Neuronal stem cell (in vitro differentiated cells): ENCODE results near the gene FKBP15.

Experiments
- DNase-seq: peaks from one replicate; pipeline ENCODE4 v3.0.0-alpha.2; 2013; ENCODE audit warnings: low spot score
- H2AFZ ChIP-seq: one replicate; pipeline ENCODE4 v1.6.1; 2013; ENCODE audit warnings: mild to moderate bottlenecking, low read length, inconsistent platforms
- H2AK5ac ChIP-seq: 2 replicates; pipeline ENCODE4 v1.6.1; 2013; ENCODE audit warnings: low read depth, mild to moderate bottlenecking, inconsistent platforms, low read length, moderate library complexity, mixed read lengths
- H2BK120ac ChIP-seq: 2 replicates; pipeline ENCODE4 v1.6.1; 2013; ENCODE audit warnings: low read depth, mild to moderate bottlenecking, inconsistent platforms, low read length, moderate library complexity, mixed read lengths
- H2BK12ac ChIP-seq: one replicate; pipeline ENCODE4 v1.6.1; 2013; ENCODE audit warnings: low read length, inconsistent platforms
- H2BK15ac ChIP-seq: 2 replicates; pipeline ENCODE4 v1.6.1; 2013; ENCODE audit warnings: mild to moderate bottlenecking, low read length, inconsistent platforms, mixed read lengths
- H2BK5ac ChIP-seq: one replicate; pipeline ENCODE4 v1.6.1; 2013; ENCODE audit warnings: inconsistent platforms, mild to moderate bottlenecking, low read length, moderate library complexity
- H3K14ac ChIP-seq: one replicate; pipeline ENCODE4 v1.6.1; 2013; ENCODE audit warnings: low read length, inconsistent platforms
- H3K18ac ChIP-seq: 2 replicates; pipeline ENCODE4 v1.6.1; 2013; ENCODE audit warnings: low read length, inconsistent platforms
- H3K23ac ChIP-seq: 2 replicates; pipeline ENCODE4 v1.6.1; 2013; ENCODE audit warnings: low read depth, mild to moderate bottlenecking, mixed read lengths, low read length, inconsistent platforms; ENCODE audit not compliant: poor library complexity
- H3K27ac ChIP-seq: replicated peaks from 3 replicates; pipeline ENCODE4 v1.5.1; 2013; ENCODE audit warnings: low read length, inconsistent platforms
- H3K27me3 ChIP-seq, 3 experiments: 2 replicates each; pipeline ENCODE4 v1.6.1; 2013; ENCODE audit warnings: low read length in 3 of 3, mild to moderate bottlenecking in 2 of 3, inconsistent platforms in 1 of 3, low read depth in 1 of 3, mixed read lengths in 1 of 3, moderate library complexity in 1 of 3; ENCODE audit not compliant: control insufficient read depth in 3 of 3, insufficient read depth in 3 of 3
- H3K36me3 ChIP-seq, 2 donors: replicated peaks in 1 of 2; 2 replicates each; pipeline ENCODE4 v1.6.1; 2013; ENCODE audit warnings: low read length in 2 of 2; ENCODE audit not compliant: control insufficient read depth in 2 of 2, insufficient read depth in 2 of 2
- H3K4ac ChIP-seq: 2 replicates; pipeline ENCODE4 v1.6.1; 2013; ENCODE audit warnings: inconsistent platforms, mild to moderate bottlenecking, low read length, moderate library complexity
- H3K4me1 ChIP-seq, 2 donors: 1 replicate in 1 of 2; 2 replicates in 1 of 2; pipeline ENCODE4 v1.6.1; 2013; ENCODE audit warnings: low read length in 2 of 2, low read depth in 1 of 2; ENCODE audit not compliant: control insufficient read depth in 2 of 2, insufficient read depth in 1 of 2
- H3K4me2 ChIP-seq: one replicate; pipeline ENCODE4 v1.6.1; 2013; ENCODE audit warnings: mild to moderate bottlenecking, low read length, inconsistent platforms; ENCODE audit not compliant: insufficient read depth, poor library complexity, severe bottlenecking
- H3K4me3 ChIP-seq, 2 donors: 2 replicates each; pipeline ENCODE4 v1.5.1; 2013; ENCODE audit warnings: low read length in 2 of 2, mild to moderate bottlenecking in 2 of 2, inconsistent platforms in 1 of 2, moderate library complexity in 1 of 2
- H3K79me1 ChIP-seq: one replicate; pipeline ENCODE4 v1.6.1; 2013; ENCODE audit warnings: low read depth, mild to moderate bottlenecking, inconsistent platforms, low read length, moderate library complexity
- H3K9ac ChIP-seq: one replicate; pipeline ENCODE4 v1.6.1; 2013; ENCODE audit warnings: mild to moderate bottlenecking, low read depth, low read length, inconsistent platforms; ENCODE audit not compliant: poor library complexity
- H3K9me3 ChIP-seq, 2 donors: replicated peaks in 1 of 2; 2 replicates each; pipeline versions ENCODE3 to v1.6.1; 2013; ENCODE audit warnings: low read length in 2 of 2, mild to moderate bottlenecking in 2 of 2, inconsistent platforms in 1 of 2, low read depth in 1 of 2, mixed read lengths in 1 of 2, moderate library complexity in 1 of 2; ENCODE audit not compliant: control insufficient read depth in 2 of 2, insufficient read depth in 1 of 2
- H4K8ac ChIP-seq: one replicate; pipeline ENCODE4 v1.6.1; 2013; ENCODE audit warnings: low read depth, mild to moderate bottlenecking, inconsistent platforms, low read length, moderate library complexity
- H4K91ac ChIP-seq: one replicate; pipeline ENCODE4 v1.6.1; 2013; ENCODE audit warnings: low read length, low read depth, mild to moderate bottlenecking, inconsistent platforms; ENCODE audit not compliant: poor library complexity
- WGBS, 2 donors: extraction: QIAGEN DNeasy Blood & Tissue Kit; methylation state at CpG; one replicate each; pipeline ENCODE4 v1.1.7; 2013; ENCODE audit warnings: missing lambda C conversion rate in 2 of 2, mixed read lengths in 1 of 2; ENCODE audit not compliant: insufficient read length in 2 of 2, insufficient replicate concordance in 1 of 2; ENCODE audit errors: extremely low coverage in 2 of 2; 5-methylcytosine and 5-hydroxymethylcytosine counted together

Gene FKBP15

DNA sequence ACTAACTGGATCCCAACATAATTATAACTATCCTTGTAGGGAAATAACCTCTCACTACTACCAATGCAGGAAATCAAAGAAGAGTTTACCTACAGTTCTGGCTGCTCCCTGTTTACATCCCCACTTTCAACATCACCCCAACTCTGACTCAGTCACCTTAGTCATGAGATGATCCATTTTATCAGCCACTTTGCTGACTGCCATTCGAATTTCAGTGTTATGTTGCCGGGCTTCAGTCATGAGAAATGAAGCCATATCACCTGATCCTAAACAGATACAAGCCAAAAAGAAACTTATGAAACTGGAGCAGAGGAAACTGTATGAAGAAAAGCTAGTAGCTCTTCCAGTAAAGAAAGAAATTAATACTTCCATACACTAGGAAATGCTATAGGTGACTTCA is 36.5 kb downstream of the FKBP15 start:
- H2BK12ac ChIP-seq = no peak overlapping the region
- H3K4me3 ChIP-seq = no peak overlapping the region
- H2AFZ ChIP-seq = no peak overlapping the region
- H3K23ac ChIP-seq = no peak overlapping the region
- no peaks in the 10 kb centered on the region for H3K27me3 ChIP-seq
- no peak overlapping the region for H3K9ac ChIP-seq
- no peak overlapping the region for H3K27ac ChIP-seq
- no peak overlapping the region for H3K4me2 ChIP-seq
- no peak overlapping the region for H4K8ac ChIP-seq
- H2BK120ac ChIP-seq = no peak overlapping the region
- H3K4ac ChIP-seq = no peak overlapping the region
- no peak for DNase-seq
- no peak overlapping the region for H2BK5ac ChIP-seq
- no peak overlapping the region for H4K91ac ChIP-seq
- no peak overlapping the region for H2BK15ac ChIP-seq
- WGBS, 2 donors = no CpG with 5 or more reads among the region's 2 CpGs
- no peaks in the 10 kb centered on the region for H3K79me1 ChIP-seq
- no peaks in the 10 kb centered on the region for H3K4me1 ChIP-seq
- H3K18ac ChIP-seq = no peak overlapping the region
- H3K14ac ChIP-seq = no peak overlapping the region
- H2AK5ac ChIP-seq = no peak overlapping the region
- peaks cover 25 to 97% of the 10 kb centered on the region in 2 donors for H3K36me3 ChIP-seq
- no peaks in the 10 kb centered on the region for H3K9me3 ChIP-seq

DNA sequence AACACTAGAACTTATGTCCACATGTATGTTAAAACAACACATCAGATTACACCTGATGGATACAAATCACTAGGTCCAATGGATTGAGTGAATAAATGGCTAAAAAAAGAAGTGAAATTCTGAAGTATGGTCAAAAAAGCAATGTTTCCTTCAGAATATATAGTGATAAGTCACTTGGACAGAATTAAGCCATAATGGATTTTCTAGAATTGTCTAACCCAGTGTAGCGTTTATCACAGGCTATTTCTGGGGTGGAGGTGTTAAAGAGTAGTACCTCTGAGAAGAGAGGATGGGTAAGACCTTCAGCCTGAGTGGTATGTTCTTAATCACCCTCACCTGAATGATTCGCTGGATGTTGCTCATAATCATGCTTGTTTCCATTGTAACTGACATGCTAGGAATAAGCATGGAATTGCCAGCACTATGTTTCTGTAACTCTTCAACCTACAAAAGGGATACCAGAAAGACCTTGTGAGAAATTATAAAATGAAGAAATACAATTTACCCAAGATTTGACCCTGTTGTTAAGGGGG is 37.1 kb downstream of the FKBP15 start:
- H3K4me2 ChIP-seq = no peak overlapping the region
- no peaks in the 10 kb centered on the region for H3K79me1 ChIP-seq
- no peak overlapping the region for H3K4ac ChIP-seq
- H3K4me1 ChIP-seq = no peaks in the 10 kb centered on the region
- H2BK120ac ChIP-seq = no peak overlapping the region
- no CpG with 5 or more reads among the region's 2 CpGs for WGBS, 2 donors
- H2BK5ac ChIP-seq = no peak overlapping the region
- H3K27me3 ChIP-seq = no peaks in the 10 kb centered on the region
- no peak overlapping the region for H3K4me3 ChIP-seq
- peaks cover 25 to 97% of the 10 kb centered on the region in 2 donors for H3K36me3 ChIP-seq
- H2BK15ac ChIP-seq = no peak overlapping the region
- H3K27ac ChIP-seq = no peak overlapping the region
- H4K8ac ChIP-seq = no peak overlapping the region
- no peak overlapping the region for H2AK5ac ChIP-seq
- no peak overlapping the region for H3K9ac ChIP-seq
- no peak overlapping the region for H3K23ac ChIP-seq
- DNase-seq = no peak
- no peak overlapping the region for H3K14ac ChIP-seq
- H4K91ac ChIP-seq = no peak overlapping the region
- no peak overlapping the region for H3K18ac ChIP-seq
- no peak overlapping the region for H2BK12ac ChIP-seq
- no peak overlapping the region for H2AFZ ChIP-seq
- H3K9me3 ChIP-seq = no peaks in the 10 kb centered on the region

DNA sequence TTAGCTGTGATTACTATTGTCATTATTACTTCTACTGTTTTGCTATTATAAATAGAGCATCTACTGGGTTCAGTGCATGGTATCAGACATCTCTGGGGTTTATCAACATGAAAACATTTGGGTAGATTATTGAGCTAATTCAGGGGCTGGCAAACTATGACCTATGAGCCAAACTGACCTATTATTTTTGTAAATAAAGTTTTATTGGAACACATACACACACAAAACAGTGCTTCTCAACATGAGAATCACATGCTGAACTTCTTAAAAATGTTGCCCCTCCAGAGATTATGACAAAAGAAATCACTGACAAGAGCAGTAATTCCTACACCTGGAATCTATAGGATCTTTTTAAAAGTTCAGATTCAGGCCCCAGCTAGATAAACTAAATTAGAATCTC is 39.9 kb downstream of the FKBP15 start:
- Histone ChIP-seq H3K27me3 (no peaks in the 10 kb centered on the region), H3K4me2 (no peak overlapping the region), H3K4me1 (no peaks in the 10 kb centered on the region), H2BK12ac (no peak overlapping the region), H3K9me3 (no peaks in the 10 kb centered on the region), H3K14ac (no peak overlapping the region), H3K4ac (no peak overlapping the region), H2AFZ (no peak overlapping the region), H3K4me3 (no peak overlapping the region), H3K27ac (no peak overlapping the region), H2BK15ac (no peak overlapping the region), H2BK120ac (no peak overlapping the region), H2AK5ac (no peak overlapping the region), H3K18ac (no peak overlapping the region), H3K23ac (no peak overlapping the region), H3K36me3 (peaks cover 19 to 97% of the 10 kb centered on the region in 2 donors), H3K79me1 (no peaks in the 10 kb centered on the region), H4K8ac (no peak overlapping the region), H2BK5ac (no peak overlapping the region), H3K9ac (no peak overlapping the region), H4K91ac (no peak overlapping the region)
- no peak for DNase-seq

DNA sequence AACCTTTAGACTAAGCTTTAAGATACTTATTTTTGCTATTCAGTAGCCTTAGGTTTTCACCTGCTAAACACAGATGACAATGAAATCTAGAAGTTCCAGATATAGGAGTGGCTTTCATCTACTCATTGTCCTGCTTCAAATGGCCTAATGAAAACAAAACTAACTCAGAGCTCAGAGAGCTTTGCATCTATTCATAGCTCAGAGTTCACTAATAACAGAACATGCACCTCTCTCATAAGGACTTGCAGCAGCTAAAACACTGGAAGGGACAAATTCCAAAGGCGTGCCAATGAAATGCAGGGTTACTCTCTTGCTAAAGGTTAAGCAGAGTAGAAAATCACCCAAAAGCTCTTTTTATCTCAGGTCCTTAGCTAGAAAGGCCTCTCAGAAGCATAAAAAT is 41.2 kb downstream of the FKBP15 start:
- Histone ChIP-seq H2AFZ (no peak overlapping the region), H3K4me2 (no peak overlapping the region), H3K79me1 (no peaks in the 10 kb centered on the region), H3K14ac (no peak overlapping the region), H2BK12ac (no peak overlapping the region), H4K8ac (no peak overlapping the region), H2BK5ac (no peak overlapping the region), H3K9ac (no peak overlapping the region), H2AK5ac (no peak overlapping the region), H2BK15ac (no peak overlapping the region), H3K4ac (no peak overlapping the region), H3K27me3 (no peaks in the 10 kb centered on the region), H4K91ac (no peak overlapping the region), H3K18ac (no peak overlapping the region), H3K36me3 (peaks cover 17 to 96% of the 10 kb centered on the region in 2 donors), H3K23ac (no peak overlapping the region), H3K4me3 (no peak overlapping the region), H3K9me3 (no peaks in the 10 kb centered on the region), H3K27ac (no peak overlapping the region), H2BK120ac (no peak overlapping the region), H3K4me1 (no peaks in the 10 kb centered on the region)
- no CpG with 5 or more reads among the region's 1 CpG for WGBS, 2 donors
- no peak for DNase-seq
